Caco-2 (cell line): Measurements from ENCODE around the gene ZNHIT1. TPM values are rescaled to one million over a fixed set of nuclear protein-coding genes. Genes with fewer than 3 reads are reported as not detected.

Experiments used
- BruUV-seq: library from RNA; stranded (reverse); fragments of 400-500 nt; replicated peaks from 2 replicates; lab custom pipeline; 2021; lab: Mats Ljungman, UMichigan
- CTCF ChIA-PET: fragments of 300-600 bp; sonication (Branson Sonifier 250); formaldehyde crosslinking; loops from one replicate; lab custom pipeline; 2022; ENCODE audit warnings: antibody characterized with exemption; lab: Charles Lee
- POLR2A ChIA-PET: fragments of 300-600 bp; sonication (Branson Sonifier 250); formaldehyde crosslinking; loops from one replicate; lab custom pipeline; 2022; ENCODE audit warnings: antibody characterized with exemption; lab: Charles Lee
- DNase-seq, 2 experiments: peaks; one replicate each; pipeline versions ENCODE4 v3.0.0 to v3.0.0-alpha.2; 2020 to 2022
- H3K27me3 ChIP-seq: replicated peaks from 2 replicates; pipeline ENCODE4 v1.6.0; 2011; ENCODE audit warnings: low read length; ENCODE audit not compliant: control insufficient read depth, insufficient read depth
- H3K36me3 ChIP-seq: 2 replicates; pipeline ENCODE4 v1.5.1; 2011; ENCODE audit warnings: low read length; ENCODE audit not compliant: control insufficient read depth, insufficient read depth
- H3K4me1 ChIP-seq: fragments of 250-450 bp; sonication (Bioruptor Pico); 2 replicates; pipeline ENCODE4 v1.5.1; 2020; ENCODE audit warnings: mild to moderate bottlenecking
- H3K4me3 ChIP-seq: 2 replicates; pipeline ENCODE4 v1.5.1; 2011; ENCODE audit warnings: low read depth, mild to moderate bottlenecking, control low read depth, low read length
- H3K9me3 ChIP-seq: fragments of 250-450 bp; sonication (Bioruptor Pico); 2 replicates; pipeline ENCODE4 v1.5.1; 2020; ENCODE audit warnings: mild to moderate bottlenecking, moderate library complexity
- H3K27ac Mint-ChIP-seq: one replicate; pipeline ENCODE4 v1.8.0; 2022; ENCODE audit warnings: mixed read lengths; ENCODE audit not compliant: unreplicated experiment
- H3K27me3 Mint-ChIP-seq: one replicate; pipeline ENCODE4 v1.8.0; 2022; ENCODE audit warnings: mixed read lengths; ENCODE audit not compliant: insufficient read depth, unreplicated experiment
- H3K36me3 Mint-ChIP-seq: one replicate; pipeline ENCODE4 v1.8.0; 2022; ENCODE audit warnings: mild to moderate bottlenecking, mixed read lengths; ENCODE audit not compliant: insufficient read depth, unreplicated experiment
- H3K4me1 Mint-ChIP-seq: one replicate; pipeline ENCODE4 v1.8.0; 2022; ENCODE audit warnings: low read depth, mixed read lengths; ENCODE audit not compliant: unreplicated experiment
- H3K4me3 Mint-ChIP-seq: one replicate; pipeline ENCODE4 v1.8.0; 2022; ENCODE audit warnings: mild to moderate bottlenecking, moderate library complexity, mixed read lengths; ENCODE audit not compliant: unreplicated experiment
- H3K9me3 Mint-ChIP-seq: one replicate; pipeline ENCODE4 v1.8.0; 2022; ENCODE audit warnings: mixed read lengths; ENCODE audit not compliant: unreplicated experiment
- intact Hi-C: fragments of 100-400 bp; cut with micrococcal nuclease; formaldehyde crosslinking; loops from one replicate; pipeline ENCODE4 v1.10.0; 2022; ENCODE audit not compliant: unreplicated experiment
- total RNA-seq: library from RNA; stranded (reverse); gene quantifications from 2 replicates; pipeline ENCODE4 v1.2.3, GENCODE V29; 2022
- TF ChIP-seq, protein P1 (sequence below), 2 experiments: fragments of 200-600 bp in 1 of 2; IDR thresholded peaks; 1 replicate in 1 of 2; 2 replicates in 1 of 2; pipeline versions ENCODE4 v1.5.1 to v1.8.0; 2011 to 2022; ENCODE audit warnings: antibody characterized with exemption in 1 of 2, control low read depth in 1 of 2, inconsistent platforms in 1 of 2, low read depth in 1 of 2, low read length in 1 of 2, mild to moderate bottlenecking in 1 of 2, moderate library complexity in 1 of 2; ENCODE audit not compliant: insufficient read depth in 1 of 2, severe bottlenecking in 1 of 2, unreplicated experiment in 1 of 2

Gene ZNHIT1
- total RNA-seq, 1 experiment from 2014 or later = 64.0 TPM

GRCh38 chr7:101206665-101207042 is 11.3 kb upstream of the ZNHIT1 start:
- Mint-ChIP-seq H3K4me3 (no peak overlapping the region), H3K27ac (no peak overlapping the region), H3K4me1 (no peaks in the 10 kb centered on the region), H3K36me3 (peaks cover 36% of the 10 kb centered on the region), H3K27me3 (no peaks in the 10 kb centered on the region), H3K9me3 (no peaks in the 10 kb centered on the region)
- peaks cover 4% of the 10 kb centered on the region for H3K4me1 ChIP-seq
- H3K9me3 ChIP-seq = no peaks in the 10 kb centered on the region
- TF ChIP-seq, protein P1, sequence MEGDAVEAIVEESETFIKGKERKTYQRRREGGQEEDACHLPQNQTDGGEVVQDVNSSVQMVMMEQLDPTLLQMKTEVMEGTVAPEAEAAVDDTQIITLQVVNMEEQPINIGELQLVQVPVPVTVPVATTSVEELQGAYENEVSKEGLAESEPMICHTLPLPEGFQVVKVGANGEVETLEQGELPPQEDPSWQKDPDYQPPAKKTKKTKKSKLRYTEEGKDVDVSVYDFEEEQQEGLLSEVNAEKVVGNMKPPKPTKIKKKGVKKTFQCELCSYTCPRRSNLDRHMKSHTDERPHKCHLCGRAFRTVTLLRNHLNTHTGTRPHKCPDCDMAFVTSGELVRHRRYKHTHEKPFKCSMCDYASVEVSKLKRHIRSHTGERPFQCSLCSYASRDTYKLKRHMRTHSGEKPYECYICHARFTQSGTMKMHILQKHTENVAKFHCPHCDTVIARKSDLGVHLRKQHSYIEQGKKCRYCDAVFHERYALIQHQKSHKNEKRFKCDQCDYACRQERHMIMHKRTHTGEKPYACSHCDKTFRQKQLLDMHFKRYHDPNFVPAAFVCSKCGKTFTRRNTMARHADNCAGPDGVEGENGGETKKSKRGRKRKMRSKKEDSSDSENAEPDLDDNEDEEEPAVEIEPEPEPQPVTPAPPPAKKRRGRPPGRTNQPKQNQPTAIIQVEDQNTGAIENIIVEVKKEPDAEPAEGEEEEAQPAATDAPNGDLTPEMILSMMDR (IDR thresholded peaks at IDR 0.05; ENCODE audit: insufficient read depth in 1 of 2, low read depth in 1 of 2, low read length in 1 of 2, severe bottlenecking in 1 of 2, unreplicated experiment in 1 of 2) = no peak
- no peak for DNase-seq
- no peak overlapping the region for H3K4me3 ChIP-seq
- ChIA-PET CTCF (no interaction called here), POLR2A (no interaction called here)
- H3K36me3 ChIP-seq = peaks cover 1% of the 10 kb centered on the region; the same call in 1 of the 2 replicates
- no peaks in the 10 kb centered on the region for H3K27me3 ChIP-seq
- no TSS peak for BruUV-seq
- intact Hi-C loops = no loop called here

- no peak for DNase-seq
- H3K4me1 Mint-ChIP-seq = no peaks in the 10 kb centered on the region
- peaks cover 36% of the 10 kb centered on the region for H3K36me3 Mint-ChIP-seq
- CTCF ChIA-PET = no interaction called here
- no peaks in the 10 kb centered on the region for H3K27me3 ChIP-seq
- H3K4me3 ChIP-seq = no peak overlapping the region
- POLR2A ChIA-PET = no interaction called here
- no peaks in the 10 kb centered on the region for H3K9me3 Mint-ChIP-seq
- H3K4me1 ChIP-seq = no peaks in the 10 kb centered on the region
- intact Hi-C loops = no loop called here
- no peaks in the 10 kb centered on the region for H3K27me3 Mint-ChIP-seq
- no peak overlapping the region for H3K27ac Mint-ChIP-seq
- peaks cover 1% of the 10 kb centered on the region; the same call in 1 of the 2 replicates for H3K36me3 ChIP-seq
- TF ChIP-seq, protein P1 (IDR thresholded peaks at IDR 0.05; ENCODE audit: insufficient read depth in 1 of 2, low read depth in 1 of 2, low read length in 1 of 2, severe bottlenecking in 1 of 2, unreplicated experiment in 1 of 2) = no peak
- no peaks in the 10 kb centered on the region for H3K9me3 ChIP-seq
- no peak overlapping the region for H3K4me3 Mint-ChIP-seq
- no TSS peak for BruUV-seq
Measured at GRCh38 chr7:101207459-101207858, 10.5 kb upstream of the ZNHIT1 start.

DNA sequence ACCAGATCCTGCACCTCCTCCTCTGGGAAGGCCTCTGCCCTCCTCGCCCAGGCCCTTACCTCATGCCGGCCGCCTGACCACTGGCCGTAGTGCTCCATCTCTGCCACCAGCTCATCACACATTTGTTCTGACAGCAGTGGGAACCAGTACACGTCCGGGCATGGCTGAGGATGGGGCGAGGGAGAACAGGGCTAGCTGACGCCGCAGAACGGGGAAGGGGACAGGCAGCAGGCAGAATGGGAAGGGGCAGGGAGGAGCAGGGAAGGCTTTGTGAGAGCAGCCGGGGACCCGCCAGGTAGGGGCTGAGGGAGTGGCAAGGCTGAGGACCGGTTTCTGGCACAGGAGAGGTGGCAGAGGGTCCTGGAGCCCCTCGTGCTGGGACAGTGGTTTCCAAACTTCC is 9.2 kb upstream of the ZNHIT1 start:
- Mint-ChIP-seq H3K4me3 (no peak overlapping the region), H3K27ac (no peak overlapping the region), H3K27me3 (no peaks in the 10 kb centered on the region), H3K9me3 (no peaks in the 10 kb centered on the region), H3K4me1 (no peaks in the 10 kb centered on the region), H3K36me3 (peaks cover 38% of the 10 kb centered on the region)
- ChIA-PET CTCF (interaction anchor here (0.8 kb wide), 1 partner anchor 9 kb away, joined by 3 read pairs; the partner anchor contains the start of gene ZNHIT1), POLR2A (no interaction called here)
- no peaks in the 10 kb centered on the region for H3K4me1 ChIP-seq
- TF ChIP-seq, protein P1 (IDR thresholded peaks at IDR 0.05; ENCODE audit: insufficient read depth in 1 of 2, low read depth in 1 of 2, low read length in 1 of 2, severe bottlenecking in 1 of 2, unreplicated experiment in 1 of 2) = no peak
- H3K36me3 ChIP-seq = peaks cover 1% of the 10 kb centered on the region; the same call in 1 of the 2 replicates
- no peak for DNase-seq
- no TSS peak for BruUV-seq
- no peaks in the 10 kb centered on the region for H3K27me3 ChIP-seq
- intact Hi-C loops = no loop called here
- no peaks in the 10 kb centered on the region for H3K9me3 ChIP-seq
- H3K4me3 ChIP-seq = no peak overlapping the region
